ENCODE data around the gene GJC2. TPM values are rescaled to one million over a fixed set of nuclear protein-coding genes. Genes with fewer than 3 reads are reported as not detected.

GJC2 gene
- total RNA-seq, 4 donors from 2014 or later = 0.48 to 2.7 (median 0.66) TPM

GRCh38 chr1:228150461-228151179 is 890 bp downstream of the GJC2 start:
- peak overlapping the region; percentile 70 to 94 (median 84) for H3K27ac ChIP-seq
- DNase-seq = no peak
- no peaks in the 10 kb centered on the region for H3K9me3 ChIP-seq
- H3K27me3 ChIP-seq = no peaks in the 10 kb centered on the region
- intact Hi-C loops (cut with DNase I) = no loop called here
- peaks cover 32 to 82% (median 48%) of the 10 kb centered on the region in 3 donors for H3K4me1 ChIP-seq
- H3K4me3 ChIP-seq = peak overlapping the region in 3 of 4 donors; percentile 14 to 57 (median 37)
- WGBS, 2 donors = 28% methylated on average over 9 of the region's 17 CpGs; no CpG with 5 or more reads in 1 of the 2 donors
- TF ChIP-seq CTCF (IDR thresholded peaks at IDR 0.05) = no peak
- H3K36me3 ChIP-seq = peaks cover 11 to 36% (median 19%) of the 10 kb centered on the region in 3 donors

GRCh38 chr1:228151180-228151925 is 1.6 kb downstream of the GJC2 start:
- Histone ChIP-seq H3K4me1 (peaks cover 32 to 82% (median 48%) of the 10 kb centered on the region in 3 donors), H3K27ac (peak overlapping the region; percentile 70 to 94 (median 84)), H3K36me3 (peaks cover 5 to 29% (median 13%) of the 10 kb centered on the region in 3 donors), H3K9me3 (no peaks in the 10 kb centered on the region), H3K4me3 (peak overlapping the region in 3 of 4 donors; percentile 14 to 57 (median 37)), H3K27me3 (no peaks in the 10 kb centered on the region)
- no peak for TF ChIP-seq CTCF (IDR thresholded peaks at IDR 0.05)
- TF ChIP-seq POLR2A (IDR thresholded peaks at IDR 0.05) = no peak
- intact Hi-C loops (cut with DNase I) = no loop called here
- 35% methylated on average over 8 of the region's 12 CpGs; no CpG with 5 or more reads in 1 of the 2 donors for WGBS, 2 donors
- DNase-seq = no peak

- intact Hi-C loops (cut with DNase I) = no loop called here
- no peaks in the 10 kb centered on the region for H3K9me3 ChIP-seq
- peak overlapping the region in 2 of 4 donors; percentile 21 to 87 for H3K27ac ChIP-seq
- H3K4me1 ChIP-seq = peaks cover 32 to 80% (median 48%) of the 10 kb centered on the region in 3 donors
- no peak for TF ChIP-seq CTCF (IDR thresholded peaks at IDR 0.05)
- TF ChIP-seq POLR2A (IDR thresholded peaks at IDR 0.05) = no peak
- no peak for DNase-seq
- 81 to 92% methylated on average over 4 to 5 of the region's 19 CpGs for WGBS, 2 donors
- H3K4me3 ChIP-seq = no peak overlapping the region
- H3K27me3 ChIP-seq = no peaks in the 10 kb centered on the region
- peaks cover 0 to 19% (median 12%) of the 10 kb centered on the region in 3 donors for H3K36me3 ChIP-seq
Observed at GRCh38 chr1:228152097-228152917, 2.6 kb downstream of the GJC2 start.

- no peak overlapping the region for H3K4me3 ChIP-seq
- H3K9me3 ChIP-seq = no peaks in the 10 kb centered on the region
- DNase-seq = no peak
- intact Hi-C loops (cut with DNase I) = no loop called here
- no peaks in the 10 kb centered on the region for H3K27me3 ChIP-seq
- no peak for TF ChIP-seq POLR2A (IDR thresholded peaks at IDR 0.05)
- TF ChIP-seq CTCF (IDR thresholded peaks at IDR 0.05) = no peak
- peak overlapping the region in 1 of 4 donors; percentile 6 for H3K27ac ChIP-seq
- H3K36me3 ChIP-seq = peaks cover 0 to 13% (median 6%) of the 10 kb centered on the region in 3 donors
- 80% methylated on average over 2 of the region's 3 CpGs; no CpG with 5 or more reads in 1 of the 2 donors for WGBS, 2 donors
- H3K4me1 ChIP-seq = peaks cover 32 to 79% (median 43%) of the 10 kb centered on the region in 3 donors
Observed at GRCh38 chr1:228152918-228153258, 3.2 kb downstream of the GJC2 start.
